GM21360 (cell line): ENCODE results near the gene USP12.
"Not testable (repeated sequence)": the region's sequence is repeated elsewhere in the genome, so short reads cannot be mapped to it uniquely, and the experiment has no call there.

Source experiments
- ATAC-seq: cut with Tn5 transposase; IDR thresholded peaks from one replicate; pipeline ENCODE4 v1.9.1; 2021; ENCODE audit warnings: mild to moderate bottlenecking, moderate library complexity; ENCODE audit not compliant: unreplicated experiment

USP12 gene

DNA sequence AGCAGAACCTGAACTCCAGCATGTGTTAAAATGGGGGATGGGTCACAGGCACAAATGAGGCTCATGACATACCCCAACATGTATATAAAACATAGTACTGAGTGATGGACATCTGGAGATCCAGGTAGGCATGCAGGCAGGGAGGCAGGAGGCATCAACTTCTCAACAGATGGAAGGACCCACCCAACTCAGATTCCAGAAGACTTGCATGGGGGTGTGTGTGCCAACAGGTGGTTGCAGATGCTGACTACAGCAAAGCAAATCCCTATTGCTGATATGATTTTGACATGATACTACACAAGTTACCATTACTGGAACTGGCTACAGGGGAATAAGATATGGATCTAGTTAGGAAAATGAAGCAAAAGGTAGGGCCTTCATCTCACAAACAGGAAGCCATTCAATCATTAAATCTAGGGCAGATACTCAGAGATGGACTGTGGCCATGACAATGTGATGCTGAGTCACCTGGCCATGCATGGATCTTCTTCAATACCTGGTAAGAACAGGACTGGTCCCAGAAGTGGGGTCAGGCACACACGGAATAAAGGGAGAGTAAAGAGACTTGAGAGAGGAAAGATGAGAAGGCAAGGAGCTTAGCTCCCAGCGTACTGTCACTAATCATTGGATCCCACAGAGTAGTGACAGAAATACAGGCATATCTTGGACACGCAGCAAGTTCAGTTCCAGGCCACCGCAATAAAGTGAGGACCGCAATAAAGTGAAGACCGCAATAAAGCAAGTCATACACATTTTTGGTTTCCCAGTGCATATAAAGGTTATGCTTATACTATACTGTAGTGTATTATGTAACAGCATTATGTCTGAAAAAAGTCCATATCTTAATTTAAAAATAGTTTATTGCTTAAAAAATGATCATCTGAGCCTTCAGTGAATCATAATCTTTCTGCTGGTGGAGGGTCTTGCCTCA, 91.3 kb downstream of the USP12 start:
- ATAC-seq = no peak

- no peak for ATAC-seq
These were observed 92.1 kb downstream of the USP12 start for GRCh38 chr13:27079421-27079958.

- ATAC-seq = no peak
These were observed 94.2 kb downstream of the USP12 start for GRCh38 chr13:27077451-27077850.

- no peak for ATAC-seq
These were observed 95.2 kb downstream of the USP12 start for GRCh38 chr13:27076421-27076820.

- no peak for ATAC-seq
These were observed 98.4 kb downstream of the USP12 start for GRCh38 chr13:27073186-27073585.

DNA sequence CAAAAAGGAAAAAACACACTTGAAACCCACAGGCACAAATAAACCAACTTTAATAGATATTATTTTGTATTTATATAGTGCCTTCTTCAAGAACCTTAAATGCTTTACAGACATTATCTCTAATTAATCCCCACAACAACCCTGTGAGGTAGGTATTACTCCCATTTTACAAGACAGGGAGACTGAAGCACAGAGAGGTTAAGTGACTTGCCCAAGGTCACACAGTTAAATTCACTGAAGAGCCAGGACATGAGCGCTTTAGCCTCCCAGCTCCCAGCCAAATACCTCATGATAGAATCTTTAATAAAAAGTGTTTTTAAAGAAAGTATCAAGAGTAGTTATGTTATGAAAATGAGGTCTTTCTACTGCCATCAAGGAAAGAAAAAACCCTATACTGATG, 105.5 kb downstream of the USP12 start:
- ATAC-seq = not testable (repeated sequence)

GRCh38 chr13:27065582-27065981, 106.0 kb downstream of the USP12 start:
- no peak for ATAC-seq

DNA sequence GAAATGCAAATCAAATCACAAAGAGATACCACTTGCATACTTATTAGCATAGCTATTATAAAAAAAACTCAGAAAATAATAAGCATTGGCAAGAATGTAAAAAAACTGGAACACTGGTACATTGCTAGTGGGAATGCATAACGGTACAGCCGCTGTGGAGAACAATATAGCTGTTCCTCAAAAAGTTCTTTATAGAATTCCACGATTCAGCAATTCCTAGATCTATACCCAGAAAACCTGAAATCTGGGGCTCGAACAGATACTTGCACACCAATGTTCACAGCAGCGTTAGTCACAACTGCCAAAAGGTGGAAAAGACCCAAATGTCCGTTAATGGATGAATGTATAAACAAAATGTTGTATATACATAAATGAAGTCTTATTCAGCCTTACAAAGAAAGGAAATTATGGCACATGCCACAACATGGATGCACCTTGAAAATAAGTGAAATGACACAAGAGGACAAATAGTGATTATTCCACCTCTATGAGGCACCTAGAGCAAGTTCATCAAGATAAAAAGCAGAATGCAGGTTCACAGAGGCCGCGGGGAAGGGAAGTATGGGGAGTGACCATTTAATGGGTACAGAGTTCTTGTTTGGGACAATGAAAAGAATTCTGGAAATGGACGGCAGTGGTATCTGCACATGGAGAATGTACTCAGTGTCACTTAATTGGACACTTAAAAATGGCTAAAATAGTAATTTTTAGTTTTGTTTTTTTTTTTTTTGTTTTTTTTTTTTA, 107.2 kb downstream of the USP12 start:
- no peak for ATAC-seq

- no peak for ATAC-seq
These were observed 113.8 kb downstream of the USP12 start for GRCh38 chr13:27057817-27058216.

- no peak for ATAC-seq
These were observed 116.1 kb downstream of the USP12 start for GRCh38 chr13:27055526-27055925.

- no peak for ATAC-seq
These were observed 116.9 kb downstream of the USP12 start for GRCh38 chr13:27054760-27055159.

DNA sequence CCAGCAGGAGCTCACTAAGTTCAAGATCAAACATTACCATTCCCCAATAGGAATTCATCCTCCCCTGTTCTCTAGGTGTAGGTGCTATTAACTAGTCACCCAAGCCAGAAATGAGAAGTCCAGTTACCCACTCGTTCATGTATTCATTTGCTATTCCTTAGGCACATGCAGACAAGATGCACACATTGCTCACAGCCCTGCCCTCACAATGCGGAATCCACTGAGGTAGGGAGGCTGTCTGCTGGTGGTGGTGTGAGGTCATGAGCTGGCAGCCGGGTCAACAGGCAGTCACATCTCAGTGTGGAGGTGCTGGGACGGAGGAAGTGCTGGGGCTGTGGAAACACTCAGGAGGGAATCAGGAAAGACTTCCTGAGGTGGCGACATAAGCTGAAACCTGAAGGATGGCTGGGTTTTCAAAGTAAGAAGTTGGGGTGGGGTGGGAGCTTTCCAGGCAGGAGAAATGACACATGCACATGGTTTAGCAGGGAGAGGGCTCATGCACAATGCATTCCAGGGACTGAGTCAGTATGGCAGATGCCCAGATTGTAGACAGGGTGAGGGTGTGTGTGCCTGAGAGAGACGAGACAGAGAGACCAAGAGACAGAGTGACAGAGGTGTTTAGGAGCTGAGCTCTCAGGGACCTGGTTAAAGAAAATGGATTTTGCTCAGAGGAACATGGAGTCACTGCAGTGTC, 117.6 kb downstream of the USP12 start:
- no peak for ATAC-seq

DNA sequence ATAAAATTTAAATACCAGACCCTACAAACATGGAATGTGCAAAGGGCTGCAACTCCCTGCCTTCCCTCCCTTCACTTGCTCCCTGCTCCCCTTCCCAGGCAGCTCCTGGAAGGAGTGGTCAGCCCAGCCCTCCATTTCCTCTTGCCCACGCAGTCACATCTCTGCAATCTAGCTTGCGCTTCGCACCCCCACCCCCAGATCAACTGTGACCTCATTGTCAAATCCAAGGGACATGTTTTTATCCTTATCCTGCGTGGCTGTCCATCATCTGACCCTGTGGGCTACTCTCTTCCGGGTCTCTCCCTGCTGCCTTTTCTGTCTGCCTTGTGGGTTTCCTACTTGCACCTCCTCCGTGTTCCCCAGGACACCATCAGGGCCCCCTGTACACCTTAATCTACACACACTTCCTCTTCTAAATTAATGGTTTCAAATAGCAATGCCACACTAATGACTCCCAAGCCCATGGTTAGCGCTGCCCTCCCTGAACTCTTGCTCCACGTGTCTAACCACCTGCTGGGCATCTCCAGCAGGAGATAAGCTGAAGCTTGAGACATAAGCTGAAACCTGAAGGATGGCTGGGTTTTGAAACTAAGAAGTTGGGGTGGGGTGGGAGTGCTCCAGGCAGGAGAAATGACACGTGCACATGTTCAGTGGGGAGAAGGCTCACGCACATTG, 118.3 kb downstream of the USP12 start:
- no peak for ATAC-seq

GRCh38 chr13:27052551-27053208, 118.9 kb downstream of the USP12 start:
- ATAC-seq = no peak

GRCh38 chr13:27047081-27047480, 124.5 kb downstream of the USP12 start:
- ATAC-seq = no peak

GRCh38 chr13:27044837-27045570, 126.6 kb downstream of the USP12 start:
- no peak for ATAC-seq

- ATAC-seq = no peak
These were observed 128.6 kb downstream of the USP12 start for GRCh38 chr13:27043013-27043412.

- no peak for ATAC-seq
These were observed 130.3 kb downstream of the USP12 start for GRCh38 chr13:27041341-27041740.

GRCh38 chr13:27040826-27041108, 130.8 kb downstream of the USP12 start:
- ATAC-seq = no peak
